Stimulated activated CD8-positive, alpha-beta memory T cell treated with anti-CD3 and anti-CD28 coated beads, Interleukin-15, amount 100 ng/mL, for 24 hours (primary cell): ENCODE results near the gene IRX5.

Experiments used
- DNase-seq: peaks from one replicate; pipeline ENCODE4 v3.0.0-alpha.2; 2020; ENCODE audit warnings: low read depth

The IRX5 gene

GRCh38 chr16:54952195-54952594 is 21.5 kb downstream of the IRX5 start:
- no peak for DNase-seq

GRCh38 chr16:54953461-54953860 is 22.8 kb downstream of the IRX5 start:
- no peak for DNase-seq

- no peak for DNase-seq
These were observed 23.6 kb downstream of the IRX5 start for GRCh38 chr16:54954220-54954619.

GRCh38 chr16:54955757-54956156 is 25.1 kb downstream of the IRX5 start:
- DNase-seq, result no peak

- DNase-seq, result no peak
These were observed 26.9 kb downstream of the IRX5 start for GRCh38 chr16:54957403-54958166.

- no peak for DNase-seq
These were observed 31.4 kb downstream of the IRX5 start for GRCh38 chr16:54962045-54962444.

- no peak for DNase-seq
These were observed 33.6 kb downstream of the IRX5 start for GRCh38 chr16:54964239-54964638.

- DNase-seq, result no peak
These were observed 34.8 kb downstream of the IRX5 start for GRCh38 chr16:54965464-54965863.

GRCh38 chr16:54968011-54968410 is 37.3 kb downstream of the IRX5 start:
- no peak for DNase-seq

GRCh38 chr16:54968784-54969183 is 38.1 kb downstream of the IRX5 start:
- no peak for DNase-seq

- no peak for DNase-seq
These were observed 39.4 kb downstream of the IRX5 start for GRCh38 chr16:54970016-54970415.

GRCh38 chr16:54974367-54974766 is 43.7 kb downstream of the IRX5 start:
- no peak for DNase-seq

GRCh38 chr16:54976651-54977200 is 46.1 kb downstream of the IRX5 start:
- DNase-seq, result no peak

GRCh38 chr16:54977211-54977610 is 46.5 kb downstream of the IRX5 start:
- DNase-seq, result no peak

- no peak for DNase-seq
These were observed 50.2 kb downstream of the IRX5 start for GRCh38 chr16:54980821-54981220.
